Sigmoid colon (tissue), 4 donors: ENCODE data around the gene COPG2.

Source experiments
- EP300 ChIP-seq, 4 donors: sonication (generic); formaldehyde crosslinking; IDR thresholded peaks; one replicate each; pipeline ENCODE4 v1.6.1; 2017; ENCODE audit warnings: antibody characterized with exemption in 4 of 4
- POLR2AphosphoS5 ChIP-seq, 4 donors: sonication (generic); formaldehyde crosslinking; IDR thresholded peaks; one replicate each; pipeline ENCODE4 v1.6.1; 2017; ENCODE audit warnings: antibody characterized with exemption in 4 of 4
- TF ChIP-seq, protein P1 (sequence below), 4 experiments: fragments of 450-650 bp in 3 of 4; fragments of 200-600 bp in 1 of 4; IDR thresholded peaks; one replicate each; pipeline ENCODE4 v1.5.1; 2016 to 2019; ENCODE audit warnings: antibody characterized with exemption in 4 of 4, mild to moderate bottlenecking in 3 of 4, moderate library complexity in 2 of 4

GRCh38 chr7:130544356-130544755 lies 124.2 kb downstream of the COPG2 start:
- TF ChIP-seq, protein P1, sequence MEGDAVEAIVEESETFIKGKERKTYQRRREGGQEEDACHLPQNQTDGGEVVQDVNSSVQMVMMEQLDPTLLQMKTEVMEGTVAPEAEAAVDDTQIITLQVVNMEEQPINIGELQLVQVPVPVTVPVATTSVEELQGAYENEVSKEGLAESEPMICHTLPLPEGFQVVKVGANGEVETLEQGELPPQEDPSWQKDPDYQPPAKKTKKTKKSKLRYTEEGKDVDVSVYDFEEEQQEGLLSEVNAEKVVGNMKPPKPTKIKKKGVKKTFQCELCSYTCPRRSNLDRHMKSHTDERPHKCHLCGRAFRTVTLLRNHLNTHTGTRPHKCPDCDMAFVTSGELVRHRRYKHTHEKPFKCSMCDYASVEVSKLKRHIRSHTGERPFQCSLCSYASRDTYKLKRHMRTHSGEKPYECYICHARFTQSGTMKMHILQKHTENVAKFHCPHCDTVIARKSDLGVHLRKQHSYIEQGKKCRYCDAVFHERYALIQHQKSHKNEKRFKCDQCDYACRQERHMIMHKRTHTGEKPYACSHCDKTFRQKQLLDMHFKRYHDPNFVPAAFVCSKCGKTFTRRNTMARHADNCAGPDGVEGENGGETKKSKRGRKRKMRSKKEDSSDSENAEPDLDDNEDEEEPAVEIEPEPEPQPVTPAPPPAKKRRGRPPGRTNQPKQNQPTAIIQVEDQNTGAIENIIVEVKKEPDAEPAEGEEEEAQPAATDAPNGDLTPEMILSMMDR (IDR thresholded peaks at IDR 0.05): no peak
- TF ChIP-seq EP300 (IDR thresholded peaks at IDR 0.05) (no peak), POLR2AphosphoS5 (IDR thresholded peaks at IDR 0.05) (no peak)
